GM21737 (cell line): ENCODE measurements around the gene FAM83D.
A peak's percentile ranks its signal among the peaks of the same experiment; 100 is the strongest.
"Not testable (repeated sequence)": the region's sequence is repeated elsewhere in the genome, so short reads cannot be mapped to it uniquely, and the experiment has no call there.

Experiments used
- ATAC-seq: cut with Tn5 transposase; IDR thresholded peaks from one replicate; pipeline ENCODE4 v1.9.1; 2021; ENCODE audit warnings: mild to moderate bottlenecking, moderate library complexity; ENCODE audit not compliant: unreplicated experiment

Gene FAM83D

DNA sequence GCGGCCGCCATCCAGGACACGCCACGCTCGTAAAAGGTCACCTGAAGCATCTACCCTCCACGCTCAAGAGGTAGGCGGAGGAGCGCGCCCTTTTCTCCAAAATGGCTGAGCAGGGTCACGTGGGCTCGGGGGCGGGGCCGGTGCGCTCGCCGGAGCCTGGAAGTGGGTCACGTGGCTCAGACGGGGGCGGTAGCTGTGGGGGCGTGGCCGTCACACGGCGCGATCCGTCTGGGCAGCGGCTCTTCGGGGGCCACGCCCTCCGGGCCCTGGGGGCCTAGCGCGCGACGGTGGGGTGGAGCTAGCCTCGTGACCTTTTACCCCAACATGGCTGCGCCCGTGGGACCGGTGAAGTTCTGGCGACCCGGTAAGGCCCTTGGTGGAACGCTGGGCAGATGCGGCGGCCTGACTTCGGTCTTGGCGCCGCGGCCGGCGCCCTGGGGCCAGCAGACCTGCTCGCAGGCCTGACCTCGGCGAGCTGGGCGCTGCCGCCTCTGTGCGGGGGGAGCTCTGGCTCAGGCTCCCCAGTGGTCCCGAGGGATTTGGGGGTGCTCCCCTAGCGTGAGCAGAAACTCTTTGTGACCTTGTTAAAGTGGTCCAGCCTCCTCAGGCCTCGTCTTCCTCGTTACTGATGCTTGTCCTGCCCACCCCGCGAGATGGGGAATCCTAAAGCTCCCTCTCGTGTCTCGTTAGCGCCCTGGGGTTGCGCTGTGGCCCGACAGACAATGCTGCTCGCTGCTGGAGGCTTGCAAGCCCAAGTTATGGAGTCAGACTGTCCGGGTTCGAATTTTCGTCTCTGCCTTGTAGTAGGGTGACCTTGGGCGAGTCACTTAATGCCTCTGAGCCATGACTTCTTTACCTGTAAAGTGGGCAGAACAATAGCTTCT lies 36.1 kb downstream of the FAM83D start, which contains the start of gene DHX35:
Gene DHX35, plus strand, starts transcription at position 301 of the 884 bp plus-strand sequence. Its CDS starts 24 bp downstream, at position 325.
- peak; percentile 97 for ATAC-seq

DNA sequence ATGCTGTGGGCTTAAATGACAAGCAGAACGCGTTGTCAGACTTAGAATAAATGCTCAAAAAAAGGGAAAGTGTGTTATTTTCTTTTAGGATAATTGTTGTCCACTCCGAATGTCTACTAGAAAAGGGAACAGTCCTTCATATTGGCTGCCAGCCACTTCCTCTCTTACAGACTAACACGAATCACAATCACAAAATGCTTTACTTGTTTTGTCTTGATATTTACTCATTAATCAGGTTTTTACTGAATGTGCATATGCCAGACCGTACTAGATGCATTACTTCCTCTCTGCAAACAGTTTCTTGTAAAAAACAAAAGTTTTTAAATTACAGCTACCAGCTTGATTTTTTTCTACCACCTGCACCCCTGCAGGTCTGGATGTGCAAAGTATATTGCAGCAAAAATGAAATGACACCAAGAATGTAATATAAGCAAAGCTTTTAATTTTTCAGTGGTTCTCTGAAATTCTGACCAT lies 36.7 kb downstream of the FAM83D start:
- no peak for ATAC-seq

GRCh38 chr20:38963745-38964144 lies 37.5 kb downstream of the FAM83D start:
- ATAC-seq, result no peak

- ATAC-seq, result no peak
Observed at GRCh38 chr20:38965264-38965663, 39.0 kb downstream of the FAM83D start.

DNA sequence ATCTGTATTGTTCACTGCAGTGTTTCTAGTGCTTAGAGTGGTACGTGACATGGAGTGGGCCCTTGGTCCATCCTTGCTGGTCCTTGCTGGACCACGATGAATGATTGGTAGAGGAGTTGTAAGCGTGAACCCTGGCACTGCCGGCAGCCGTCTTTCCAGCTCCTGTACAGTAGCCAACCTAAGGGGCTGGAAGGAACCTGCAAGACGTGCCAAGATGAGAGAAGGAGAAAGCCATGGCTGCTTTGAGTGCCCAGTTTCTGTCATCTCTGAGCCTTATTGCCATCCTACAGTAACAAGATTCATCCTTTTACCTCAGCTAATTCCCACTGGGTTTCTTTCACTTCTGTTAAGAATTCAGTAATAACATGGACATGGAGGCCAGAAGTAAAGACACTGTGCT lies 41.9 kb downstream of the FAM83D start:
- ATAC-seq, result no peak

DNA sequence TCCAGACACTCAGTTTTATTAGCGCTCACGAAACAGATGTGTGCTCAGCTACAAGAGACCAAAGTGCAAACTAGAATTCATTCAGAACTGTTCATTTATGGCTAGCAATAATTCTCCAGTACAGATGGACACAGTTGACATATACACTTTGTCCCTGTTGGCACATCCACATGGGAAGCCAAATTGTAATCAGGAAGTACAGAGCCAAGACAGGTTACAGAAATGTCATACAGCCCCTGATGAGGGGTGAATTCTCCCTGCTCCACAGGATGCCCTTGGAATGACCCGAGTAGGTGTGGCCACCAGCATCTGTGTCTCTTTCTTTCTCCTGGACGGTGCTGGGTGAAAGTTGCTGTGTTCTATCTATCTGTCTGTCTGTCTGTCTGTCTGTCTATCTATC lies 43.5 kb downstream of the FAM83D start:
- no peak for ATAC-seq

DNA sequence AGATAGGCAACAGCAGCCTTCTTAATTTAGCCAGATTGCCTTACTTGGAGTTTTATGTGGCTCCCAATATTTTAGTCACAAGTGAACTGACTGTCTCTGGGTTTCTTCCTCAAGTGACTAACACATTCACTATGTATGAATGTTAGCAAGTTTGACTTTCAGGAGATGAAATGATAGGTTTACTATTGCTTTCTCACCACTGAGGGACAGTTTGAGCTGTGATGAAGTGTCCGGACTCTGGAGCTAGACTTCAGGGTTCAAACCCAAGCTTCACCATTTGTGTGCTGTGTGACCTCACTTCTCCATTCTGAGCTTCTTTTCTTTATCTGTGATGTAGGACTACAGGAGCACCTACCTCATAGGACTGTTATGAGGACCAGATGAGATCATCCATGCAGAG lies 44.1 kb downstream of the FAM83D start:
- ATAC-seq, result no peak

DNA sequence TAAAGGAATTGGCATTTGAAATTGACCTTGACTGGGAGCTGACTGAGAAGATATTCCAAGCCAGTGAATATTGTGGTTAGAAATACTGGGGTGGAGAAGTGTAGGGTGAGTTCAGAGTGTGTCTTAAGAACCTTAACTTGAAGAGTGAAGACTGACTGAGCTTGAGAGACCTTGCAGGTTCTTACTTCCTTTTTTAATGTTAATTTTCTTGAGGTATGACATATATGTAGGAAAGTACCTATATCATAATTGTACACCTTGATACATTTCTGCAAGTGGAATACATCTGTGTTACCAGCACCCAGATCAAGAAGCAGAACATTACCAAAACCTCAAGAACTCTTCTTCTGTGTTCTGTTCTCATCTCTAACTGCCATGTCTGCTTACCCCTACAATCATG lies 46.9 kb downstream of the FAM83D start:
- no peak for ATAC-seq

DNA sequence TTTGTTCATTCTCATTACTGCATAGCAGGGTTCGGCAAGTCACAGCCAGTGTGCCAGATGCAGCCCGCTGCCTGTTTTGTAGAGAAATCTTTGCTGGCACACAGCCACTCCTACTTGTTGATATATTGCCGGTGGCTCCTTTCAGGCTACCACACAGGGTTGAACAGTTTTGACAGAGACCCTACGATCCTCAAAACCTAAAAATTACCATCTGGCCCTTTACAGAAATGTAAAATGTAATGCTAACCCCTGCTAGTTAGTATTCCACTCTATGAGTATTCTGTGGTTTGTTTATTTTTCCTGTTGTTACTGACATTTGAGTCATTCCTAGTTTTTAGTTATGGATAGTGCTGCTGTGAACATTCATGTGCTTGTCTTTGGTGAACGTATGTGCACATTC lies 47.4 kb downstream of the FAM83D start:
- ATAC-seq, result no peak

DNA sequence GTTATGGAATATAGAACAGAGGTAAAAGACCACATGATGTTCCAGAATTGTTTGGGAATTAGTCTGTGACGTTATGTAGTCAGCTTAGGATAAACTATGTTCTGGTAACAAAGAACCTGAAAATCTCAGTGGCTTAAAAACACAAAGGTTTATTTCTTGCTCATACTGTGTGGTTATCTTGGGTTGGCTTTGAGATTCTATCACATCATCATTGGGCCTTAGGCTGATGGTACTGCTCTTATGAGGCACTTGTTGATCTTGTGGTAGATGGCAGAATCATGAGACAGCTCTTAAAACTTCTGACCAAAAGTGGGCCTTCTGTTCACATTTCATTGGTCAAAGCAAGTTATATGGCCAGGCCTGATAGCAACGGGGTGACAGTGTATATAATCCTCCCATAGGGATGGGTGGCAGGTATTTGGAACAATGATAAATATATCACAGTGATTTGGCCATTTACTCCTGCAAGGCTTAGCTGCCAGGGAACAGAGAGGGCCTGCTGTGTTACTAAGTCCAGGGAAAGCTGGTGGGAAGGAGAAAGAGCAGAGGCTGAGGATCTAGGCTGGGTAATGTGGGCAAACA lies 49.4 kb downstream of the FAM83D start:
- ATAC-seq, result no peak

GRCh38 chr20:38979434-38979833 lies 53.2 kb downstream of the FAM83D start:
- no peak for ATAC-seq

DNA sequence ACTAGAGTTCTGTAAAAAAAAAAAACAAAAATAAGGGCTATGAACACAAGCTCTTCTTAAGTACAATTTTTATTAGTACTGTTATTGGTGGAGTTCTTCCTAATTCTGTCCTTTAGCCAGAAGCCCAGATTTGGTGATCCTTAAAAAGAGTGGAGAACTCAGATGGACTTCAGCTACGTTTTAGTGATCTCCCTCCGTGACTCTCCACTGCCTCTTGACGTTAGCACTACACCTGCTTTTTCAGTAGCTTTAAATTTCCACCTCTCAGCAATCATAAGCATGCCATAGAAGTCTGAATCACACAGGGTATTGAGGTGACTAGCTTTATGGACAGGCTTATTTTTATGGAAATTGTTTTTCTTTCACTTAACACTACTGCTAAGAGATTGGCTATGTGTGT lies 53.6 kb downstream of the FAM83D start:
- no peak for ATAC-seq

DNA sequence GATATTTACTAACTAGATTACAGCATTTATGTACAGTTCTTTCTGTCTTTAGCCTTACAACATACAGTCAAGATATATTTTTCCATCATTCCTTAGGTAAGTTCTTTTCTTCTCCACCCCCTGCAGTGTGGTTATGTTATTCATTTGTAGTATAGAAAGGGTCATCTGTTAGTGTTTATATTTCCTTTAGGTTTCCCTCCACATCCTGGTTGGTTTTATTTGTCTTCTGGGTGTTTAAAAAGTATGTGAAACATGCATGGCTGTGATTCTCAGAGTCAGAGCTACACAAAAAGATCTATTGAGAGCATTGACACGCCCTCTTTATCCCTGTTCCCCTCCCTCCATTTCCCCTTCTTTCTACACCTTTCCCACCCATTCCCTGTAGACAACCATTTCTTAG lies 56.1 kb downstream of the FAM83D start:
- ATAC-seq, result no peak

DNA sequence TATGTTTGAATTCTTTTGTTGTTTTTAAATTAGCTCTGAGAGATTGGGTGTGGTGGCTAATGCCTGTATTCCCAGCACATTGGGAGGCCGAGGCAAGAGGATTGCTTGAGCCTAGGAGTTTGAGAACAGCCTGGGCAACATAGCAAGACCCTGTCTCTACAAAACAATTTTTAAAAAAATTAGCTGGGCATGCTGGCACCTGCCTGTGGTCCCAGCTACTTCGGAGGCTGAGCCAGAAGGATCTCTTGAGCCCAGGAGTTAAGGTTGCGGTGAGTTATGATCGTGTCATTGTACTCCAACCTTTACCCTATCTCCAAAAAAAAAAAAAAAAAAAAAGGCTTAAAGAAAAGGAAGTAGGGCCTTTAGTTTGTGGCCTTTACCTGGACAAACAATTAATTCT lies 58.8 kb downstream of the FAM83D start:
- ATAC-seq, result no peak

DNA sequence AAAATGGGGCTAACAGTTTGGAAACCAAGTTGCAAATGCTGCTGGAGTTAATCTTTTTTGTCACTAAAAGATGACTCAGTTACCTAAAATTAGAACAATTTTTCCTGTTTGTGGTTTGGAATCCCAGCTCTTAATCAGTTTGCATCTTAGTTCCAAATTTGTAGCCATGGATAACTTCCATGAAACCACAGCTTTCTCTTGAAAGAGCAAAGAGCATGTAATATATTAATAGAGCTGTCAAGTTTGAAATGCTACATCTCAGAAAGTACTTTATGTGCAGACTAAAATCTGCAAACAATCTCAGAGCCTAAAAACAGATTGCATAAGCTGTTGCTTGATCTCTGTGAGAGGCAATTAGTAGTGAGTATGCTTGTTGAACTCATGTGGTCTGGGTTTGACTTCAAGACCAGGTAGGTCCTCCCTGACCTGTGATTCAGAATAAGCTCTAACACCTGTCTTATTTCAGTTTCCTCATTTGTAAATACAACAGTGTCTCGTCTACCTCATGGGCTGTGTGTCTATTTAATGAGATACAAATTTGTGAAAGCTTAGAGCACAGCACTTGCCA lies 59.5 kb downstream of the FAM83D start:
- no peak for ATAC-seq

GRCh38 chr20:38986663-38987062 lies 60.4 kb downstream of the FAM83D start:
- ATAC-seq, result no peak

DNA sequence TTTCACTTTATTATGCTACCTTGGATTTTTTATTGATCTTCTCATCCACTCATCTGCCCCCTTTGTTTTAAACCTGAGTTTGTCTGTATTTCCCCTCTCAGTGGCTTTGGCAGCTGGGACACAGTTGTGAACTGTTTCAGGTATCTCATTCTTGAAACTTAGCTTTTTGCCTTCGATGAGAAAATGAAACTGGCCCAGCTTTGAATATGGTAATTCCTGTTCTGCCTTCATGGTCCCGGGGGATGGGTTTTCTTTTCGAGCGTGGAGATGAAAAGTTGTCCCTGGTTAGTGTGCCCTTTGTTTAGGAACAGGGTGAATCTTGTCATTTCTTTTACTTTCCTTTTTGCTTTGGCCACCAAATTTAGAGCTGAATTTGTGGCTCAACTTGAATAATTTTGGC lies 61.6 kb downstream of the FAM83D start:
- peak; percentile 81 for ATAC-seq

DNA sequence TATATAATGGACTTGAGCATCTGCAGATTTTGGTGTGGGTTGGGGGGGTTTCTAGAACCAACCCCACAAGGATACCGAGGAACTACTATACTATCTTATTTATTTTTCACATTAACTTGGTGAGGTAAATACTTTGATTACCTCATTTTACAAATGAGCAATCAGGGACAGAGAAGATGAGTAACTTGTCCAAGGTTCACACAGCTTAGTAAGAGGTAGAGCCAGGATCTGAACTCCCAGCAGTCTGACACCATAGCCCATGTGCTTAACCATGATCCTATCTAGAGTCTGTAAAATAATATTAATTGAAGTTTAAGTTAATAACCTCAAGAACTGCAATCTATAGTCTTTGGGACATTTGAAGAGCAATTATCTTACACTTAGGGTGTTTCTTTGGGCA lies 64.5 kb downstream of the FAM83D start:
- no peak for ATAC-seq

DNA sequence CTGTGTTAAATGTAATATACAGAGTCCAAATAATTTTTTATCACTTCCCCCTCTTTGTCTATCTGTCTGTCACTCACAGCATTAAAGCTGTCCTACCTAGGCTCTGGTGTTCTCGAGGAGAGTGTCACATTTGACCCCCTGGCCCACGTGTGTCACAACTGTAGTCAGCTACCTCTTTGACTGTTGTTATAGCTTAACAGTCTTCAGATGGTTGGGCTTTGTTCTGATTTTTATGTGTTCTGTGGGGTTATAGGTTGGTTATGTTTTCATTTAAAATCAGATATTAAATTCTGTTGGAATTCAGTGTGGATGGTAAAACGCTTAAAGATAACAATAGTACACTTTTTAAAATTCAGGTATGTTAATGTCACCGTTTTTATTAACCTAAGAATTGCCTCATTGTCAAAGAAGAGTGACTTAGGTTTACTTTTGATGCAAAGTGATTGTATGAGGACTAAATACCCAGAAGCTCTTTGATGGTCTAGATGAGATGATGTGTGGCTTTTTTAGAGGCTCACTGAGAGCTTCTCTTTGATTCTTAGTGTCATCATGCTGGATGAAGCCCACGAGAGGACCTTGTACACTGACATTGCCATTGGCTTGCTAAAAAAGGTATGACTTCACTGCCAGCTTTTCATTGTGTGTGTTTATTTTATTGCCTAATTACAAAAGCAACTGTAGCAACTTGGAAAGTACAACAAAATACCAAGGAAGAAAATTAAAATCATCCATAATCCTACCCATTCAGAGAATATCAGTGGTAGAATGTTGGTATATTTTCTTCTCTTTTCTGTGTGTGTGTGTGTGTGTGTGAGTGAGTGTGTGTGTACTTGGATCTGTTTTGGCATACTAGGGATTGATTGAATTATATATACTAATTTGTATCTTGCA lies 65.8 kb downstream of the FAM83D start:
- no peak for ATAC-seq

DNA sequence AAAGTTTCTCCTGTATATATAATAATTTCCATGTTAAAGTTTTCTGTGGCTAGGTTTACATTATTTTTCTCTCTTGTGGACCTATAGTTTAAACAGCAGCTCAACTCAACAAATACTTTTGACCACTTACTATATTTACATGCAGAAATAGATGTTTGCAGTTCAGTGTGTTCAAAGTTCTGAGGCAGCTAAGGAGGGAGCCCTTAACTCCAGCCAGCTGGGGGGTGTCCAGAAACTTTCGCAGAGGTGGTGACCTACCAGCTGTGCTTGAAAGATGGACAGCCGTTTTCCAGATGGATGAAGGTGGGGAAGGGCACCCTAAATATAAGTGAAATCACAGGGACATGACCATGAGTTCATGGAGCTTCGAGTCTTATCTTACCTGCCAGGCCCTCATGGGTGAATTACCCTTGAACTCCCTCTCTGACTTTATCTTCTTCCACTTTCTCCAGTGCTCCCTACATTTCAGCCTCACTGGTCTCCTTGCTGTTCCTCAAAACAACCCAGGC lies 69.4 kb downstream of the FAM83D start:
- ATAC-seq, result no peak

DNA sequence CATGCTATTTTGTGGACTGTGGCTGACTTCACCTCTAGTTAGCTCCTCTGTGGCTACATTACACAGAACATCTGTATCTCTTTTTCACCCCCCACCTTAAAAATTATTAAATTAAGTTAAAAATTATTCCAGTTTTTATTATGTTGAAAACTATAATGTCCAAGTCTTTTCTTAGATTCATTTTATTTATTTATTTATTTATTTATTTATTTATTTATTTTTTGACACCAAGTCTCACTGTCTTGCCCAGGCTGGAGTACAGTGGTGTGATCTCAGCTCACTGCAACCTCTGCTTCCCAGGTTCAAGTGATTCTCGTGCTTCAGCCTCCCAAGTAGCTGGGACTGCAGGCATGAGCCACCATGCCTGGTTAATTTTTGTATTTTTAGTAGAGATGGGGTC lies 70.6 kb downstream of the FAM83D start:
- ATAC-seq, result not testable (repeated sequence)
